ENCODE results near the gene UNC93B1. TPM values are rescaled to one million over a fixed set of nuclear protein-coding genes. Genes with fewer than 3 reads are reported as not detected.

Gene UNC93B1
- total and polyA plus RNA-seq, 8 donors, result 11.6 to 215 (median 35.1) TPM

DNA sequence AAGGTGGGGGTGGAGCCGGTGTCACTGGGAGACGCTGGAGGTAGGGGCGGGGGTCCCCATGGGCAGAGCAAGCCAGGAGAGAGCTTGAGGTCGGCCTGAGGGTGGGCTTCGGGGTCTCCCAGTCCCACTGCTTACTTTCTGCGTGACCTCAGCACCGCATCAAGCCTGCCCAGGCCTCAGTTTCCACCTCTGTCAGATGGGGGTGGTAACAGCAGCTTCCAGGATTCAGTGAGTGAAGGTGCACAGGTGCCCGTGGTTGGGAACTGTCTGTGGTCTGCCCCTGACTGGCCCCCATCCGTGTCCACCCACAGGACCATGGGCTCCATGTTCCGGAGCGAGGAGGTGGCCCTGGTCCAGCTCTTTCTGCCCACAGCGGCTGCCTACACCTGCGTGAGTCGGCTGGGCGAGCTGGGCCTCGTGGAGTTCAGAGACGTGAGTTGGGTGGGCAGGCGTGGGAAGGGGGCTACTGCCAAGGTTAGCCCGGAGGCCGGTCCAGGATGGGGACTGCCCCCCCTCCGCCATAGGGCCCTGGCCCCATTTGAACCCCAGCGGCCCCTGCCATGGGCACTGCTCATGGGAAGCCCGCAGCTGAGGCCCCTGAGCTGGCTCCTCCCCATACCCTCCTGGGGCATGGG lies 37.2 kb upstream of the UNC93B1 start:
- DNase-seq, result no peak
- peak overlapping the region; percentile 87 to 93 (median 91) for H3K27ac ChIP-seq
- H3K4me3 ChIP-seq, result peak overlapping the region; percentile 54 to 76 (median 70)
- H3K9me3 ChIP-seq, result no peaks in the 10 kb centered on the region
- H3K27me3 ChIP-seq, result no peaks in the 10 kb centered on the region
- H3K36me3 ChIP-seq, result peaks cover 33 to 56% (median 54%) of the 10 kb centered on the region in 4 donors
- no peak for TF ChIP-seq EP300 (IDR thresholded peaks at IDR 0.05)
- TF ChIP-seq POLR2A (IDR thresholded peaks at IDR 0.05), result no peak
- no peak for TF ChIP-seq POLR2AphosphoS5 (IDR thresholded peaks at IDR 0.05)
- TF ChIP-seq CTCF (IDR thresholded peaks at IDR 0.05), result no peak
- H3K4me1 ChIP-seq, result peaks cover 55 to 82% (median 73%) of the 10 kb centered on the region in 4 donors
- 60 to 78% (median 65%) methylated on average over 17 to 23 of the region's 23 CpGs for WGBS, 5 donors
- intact Hi-C loops (cut with DNase I; ENCODE audit: low total_unique reads), result no loop called here

DNA sequence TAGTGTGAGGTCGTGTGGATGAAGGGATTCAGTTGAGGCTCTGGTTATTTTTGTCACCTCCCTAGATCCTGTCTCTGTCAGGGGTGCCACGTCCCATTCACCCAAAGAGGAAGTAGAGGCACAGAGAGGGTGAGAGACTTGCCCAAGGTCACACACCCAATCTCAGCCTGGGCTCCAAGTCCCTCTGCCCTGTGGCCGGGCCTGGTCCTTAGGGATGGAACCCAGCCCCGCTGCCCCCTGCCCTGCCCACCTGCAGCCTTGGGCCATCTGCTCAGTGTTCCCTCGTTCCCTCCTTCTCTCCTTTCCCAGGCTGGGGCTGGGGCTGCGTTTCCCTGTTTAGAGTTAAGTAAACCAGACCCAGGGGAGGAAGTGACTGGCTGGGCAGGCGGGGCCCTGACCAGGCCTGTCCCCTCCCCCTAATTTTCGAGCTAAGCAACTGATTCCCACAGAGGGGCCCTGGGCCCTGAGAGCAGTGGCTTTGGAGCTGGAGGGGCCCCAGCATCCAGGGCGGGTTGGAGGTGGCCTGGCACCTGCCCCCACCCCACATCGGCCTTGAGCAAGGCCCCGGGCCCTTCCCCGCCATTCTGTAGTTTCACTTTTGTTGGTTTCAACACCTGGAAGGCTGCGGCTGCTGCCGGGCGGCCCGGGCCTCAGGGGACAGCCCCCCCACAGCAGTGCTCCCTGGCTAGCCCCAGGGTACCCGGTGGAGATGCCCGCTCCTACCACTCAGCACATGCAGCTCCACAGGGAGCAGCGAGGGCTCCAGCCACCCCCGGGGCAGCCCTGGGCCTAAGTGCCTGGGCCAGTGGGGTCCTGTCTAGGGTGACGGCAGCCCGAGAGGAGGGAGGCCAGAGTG lies 36.4 kb upstream of the UNC93B1 start:
- WGBS, 5 donors, result 4 to 8% (median 7%) methylated on average over 19 to 22 of the region's 22 CpGs
- H3K27me3 ChIP-seq, result no peaks in the 10 kb centered on the region
- intact Hi-C loops (cut with DNase I; ENCODE audit: low total_unique reads), result no loop called here
- DNase-seq, result peak; percentile 75 to 91
- peak overlapping the region; percentile 87 to 93 (median 91) for H3K27ac ChIP-seq
- no peak for TF ChIP-seq CTCF (IDR thresholded peaks at IDR 0.05)
- peak in 2 of 3 donors; percentile 55 for TF ChIP-seq POLR2AphosphoS5 (IDR thresholded peaks at IDR 0.05)
- peak overlapping the region; percentile 54 to 76 (median 70) for H3K4me3 ChIP-seq
- peaks cover 28 to 56% (median 51%) of the 10 kb centered on the region in 4 donors for H3K36me3 ChIP-seq
- peaks cover 55 to 88% (median 75%) of the 10 kb centered on the region in 4 donors for H3K4me1 ChIP-seq
- H3K9me3 ChIP-seq, result no peaks in the 10 kb centered on the region

DNA sequence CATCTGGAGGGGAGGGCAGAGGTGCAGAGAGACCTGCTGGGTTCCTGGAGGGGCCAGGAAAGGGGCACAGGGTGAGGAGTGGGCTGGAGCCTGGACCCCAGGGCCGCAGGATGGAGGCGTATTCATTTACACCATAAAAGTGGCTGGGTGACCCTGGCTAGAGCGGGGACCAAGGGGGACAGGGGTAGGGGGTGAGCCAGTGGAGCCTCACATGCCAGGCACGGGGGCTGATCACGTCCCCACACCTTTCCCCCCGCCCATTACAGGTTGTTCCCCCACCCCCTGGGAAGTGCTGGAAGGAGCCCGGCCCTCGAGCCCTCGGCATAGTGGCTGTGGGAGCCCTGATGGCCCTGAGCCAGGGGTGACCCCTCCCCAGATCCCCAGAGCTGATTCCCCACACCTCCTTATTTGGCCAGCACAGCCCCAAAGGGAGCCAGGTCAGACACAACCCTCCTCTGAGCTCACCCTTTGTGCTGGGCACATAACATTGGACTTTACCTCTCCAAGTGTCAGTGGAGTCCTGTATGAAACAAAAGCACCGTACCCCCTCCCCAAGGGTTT lies 35.7 kb upstream of the UNC93B1 start:
- WGBS, 5 donors, result 11 to 26% (median 17%) methylated on average over 7 to 10 of the region's 10 CpGs
- DNase-seq, result peak in 1 of 2 donors; percentile 61
- no peak for TF ChIP-seq CTCF (IDR thresholded peaks at IDR 0.05)
- Histone ChIP-seq H3K4me3 (peak overlapping the region; percentile 54 to 76 (median 70)), H3K36me3 (peaks cover 20 to 55% (median 51%) of the 10 kb centered on the region in 4 donors), H3K4me1 (peaks cover 55 to 89% (median 75%) of the 10 kb centered on the region in 4 donors), H3K27ac (peak overlapping the region; percentile 87 to 93 (median 91)), H3K27me3 (no peaks in the 10 kb centered on the region), H3K9me3 (no peaks in the 10 kb centered on the region)
- intact Hi-C loops (cut with DNase I; ENCODE audit: low total_unique reads), result no loop called here

DNA sequence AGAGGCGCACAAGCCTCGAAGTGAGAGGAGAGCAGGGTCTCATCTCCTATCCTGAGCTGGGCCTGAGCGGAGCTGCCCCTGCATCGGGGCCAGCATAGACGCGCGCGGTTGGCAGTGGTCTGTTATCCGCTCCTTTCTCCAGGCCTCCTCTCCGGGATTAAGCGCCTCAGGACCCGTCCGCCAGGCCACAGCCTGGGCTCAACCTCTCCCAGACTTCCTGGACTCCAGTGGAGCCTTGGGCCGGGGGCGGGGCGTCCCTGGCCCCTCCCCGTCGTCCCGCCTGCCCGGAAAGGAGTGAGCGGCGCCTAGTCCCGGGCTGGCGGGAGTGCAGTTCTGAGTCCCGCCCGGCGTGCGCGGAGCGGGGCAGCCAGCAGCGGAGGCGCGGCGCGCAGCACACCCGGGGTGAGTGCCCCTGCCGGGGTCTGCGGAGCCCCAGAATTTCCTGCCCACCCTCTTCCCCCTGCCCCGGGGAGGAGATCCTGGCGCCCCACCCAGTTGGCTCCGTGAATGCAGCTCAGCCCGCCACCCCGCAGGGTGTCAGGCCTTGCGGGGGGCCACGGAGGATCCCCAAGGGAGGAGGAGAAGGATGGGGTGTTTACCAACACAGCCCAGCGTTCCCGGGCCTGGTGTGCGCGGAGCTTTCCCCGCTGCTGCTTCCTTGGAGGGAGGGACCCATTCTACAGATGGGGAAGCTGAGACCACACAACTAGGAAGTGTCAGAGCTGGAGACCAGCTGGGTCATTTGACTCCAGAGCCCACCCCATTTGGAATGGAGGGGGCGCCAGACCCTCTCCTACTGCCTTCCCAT lies 35.0 kb upstream of the UNC93B1 start, which contains the start of gene TCIRG1:
TCIRG1 (plus strand) TSS at position 308 of the 808 bp plus-strand sequence. CDS start 2,247 bp downstream, outside the sequence.
- no peak for TF ChIP-seq CTCF (IDR thresholded peaks at IDR 0.05)
- TF ChIP-seq POLR2AphosphoS5 (IDR thresholded peaks at IDR 0.05), result peak; percentile 68 to 95 (median 93)
- TF ChIP-seq POLR2A (IDR thresholded peaks at IDR 0.05), result peak in 2 of 4 donors; percentile 45 to 70
- no peak for TF ChIP-seq EP300 (IDR thresholded peaks at IDR 0.05)
- no peaks in the 10 kb centered on the region for H3K9me3 ChIP-seq
- peaks cover 20 to 55% (median 51%) of the 10 kb centered on the region in 4 donors for H3K36me3 ChIP-seq
- peak within 1 kb of the TSS; percentile 54 to 76 (median 70) for H3K4me3 ChIP-seq
- no peaks in the 10 kb centered on the region for H3K27me3 ChIP-seq
- intact Hi-C loops (cut with DNase I; ENCODE audit: low total_unique reads), result no loop called here
- H3K27ac ChIP-seq, result peak within 1 kb of the TSS; percentile 87 to 93 (median 91)
- WGBS, 5 donors, result 3 to 23% (median 4%) methylated on average over 8 to 51 of the region's 51 CpGs
- peaks cover 55 to 91% (median 75%) of the 10 kb centered on the region in 4 donors for H3K4me1 ChIP-seq
- DNase-seq, result peak; percentile 92 to 94
